HG03039 (cell line): Measurements from ENCODE around the gene SLC9A7.

ENCODE experiments used
- ATAC-seq: cut with Tn5 transposase; IDR thresholded peaks from one replicate; pipeline ENCODE4 v1.9.1; 2021; ENCODE audit warnings: mild to moderate bottlenecking, moderate library complexity; ENCODE audit not compliant: unreplicated experiment

Gene SLC9A7

DNA sequence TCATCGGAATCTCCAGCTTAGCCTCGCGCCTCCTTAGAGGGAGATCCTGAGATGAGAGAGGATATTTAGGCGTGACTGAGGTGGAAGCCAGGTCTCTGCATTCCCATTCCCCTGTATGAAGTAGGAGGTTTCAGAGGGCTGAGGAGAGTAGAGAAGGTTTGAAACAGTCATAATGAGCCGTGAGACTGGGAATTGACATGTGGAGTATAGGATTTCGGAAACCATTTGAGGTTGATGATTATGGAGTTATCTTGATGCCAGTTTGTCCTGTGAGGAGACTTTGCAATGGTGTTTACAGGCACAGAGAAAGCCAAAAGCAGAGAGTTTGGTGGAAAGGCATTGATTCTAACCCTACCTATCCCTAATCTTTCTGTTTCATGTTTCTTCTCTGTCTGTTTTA, 183.3 kb downstream of the SLC9A7 start:
- no peak for ATAC-seq

DNA sequence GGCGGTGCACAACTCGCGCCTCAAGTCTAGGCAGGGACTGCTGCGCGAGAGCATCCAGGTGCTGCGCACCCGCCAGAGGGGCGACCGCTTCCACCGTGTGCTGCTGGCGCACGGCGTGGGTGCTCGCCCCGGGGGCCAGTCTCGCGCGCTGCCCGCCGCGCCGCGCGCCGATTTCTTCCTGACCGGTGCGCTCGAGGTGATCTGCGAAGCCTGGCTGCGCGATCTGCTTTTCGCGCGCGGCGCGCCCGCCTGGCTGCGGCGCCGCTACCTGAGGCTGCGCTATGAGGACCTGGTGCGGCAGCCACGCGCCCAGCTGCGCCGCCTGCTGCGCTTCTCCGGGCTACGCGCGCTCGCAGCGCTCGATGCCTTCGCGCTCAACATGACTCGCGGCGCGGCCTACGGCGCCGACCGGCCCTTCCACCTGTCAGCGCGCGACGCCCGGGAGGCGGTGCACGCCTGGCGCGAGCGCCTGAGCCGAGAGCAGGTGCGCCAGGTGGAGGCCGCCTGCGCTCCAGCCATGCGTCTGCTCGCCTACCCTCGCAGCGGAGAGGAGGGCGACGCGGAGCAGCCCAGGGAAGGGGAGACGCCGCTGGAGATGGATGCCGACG, 184.0 kb downstream of the SLC9A7 start:
- ATAC-seq = no peak

DNA sequence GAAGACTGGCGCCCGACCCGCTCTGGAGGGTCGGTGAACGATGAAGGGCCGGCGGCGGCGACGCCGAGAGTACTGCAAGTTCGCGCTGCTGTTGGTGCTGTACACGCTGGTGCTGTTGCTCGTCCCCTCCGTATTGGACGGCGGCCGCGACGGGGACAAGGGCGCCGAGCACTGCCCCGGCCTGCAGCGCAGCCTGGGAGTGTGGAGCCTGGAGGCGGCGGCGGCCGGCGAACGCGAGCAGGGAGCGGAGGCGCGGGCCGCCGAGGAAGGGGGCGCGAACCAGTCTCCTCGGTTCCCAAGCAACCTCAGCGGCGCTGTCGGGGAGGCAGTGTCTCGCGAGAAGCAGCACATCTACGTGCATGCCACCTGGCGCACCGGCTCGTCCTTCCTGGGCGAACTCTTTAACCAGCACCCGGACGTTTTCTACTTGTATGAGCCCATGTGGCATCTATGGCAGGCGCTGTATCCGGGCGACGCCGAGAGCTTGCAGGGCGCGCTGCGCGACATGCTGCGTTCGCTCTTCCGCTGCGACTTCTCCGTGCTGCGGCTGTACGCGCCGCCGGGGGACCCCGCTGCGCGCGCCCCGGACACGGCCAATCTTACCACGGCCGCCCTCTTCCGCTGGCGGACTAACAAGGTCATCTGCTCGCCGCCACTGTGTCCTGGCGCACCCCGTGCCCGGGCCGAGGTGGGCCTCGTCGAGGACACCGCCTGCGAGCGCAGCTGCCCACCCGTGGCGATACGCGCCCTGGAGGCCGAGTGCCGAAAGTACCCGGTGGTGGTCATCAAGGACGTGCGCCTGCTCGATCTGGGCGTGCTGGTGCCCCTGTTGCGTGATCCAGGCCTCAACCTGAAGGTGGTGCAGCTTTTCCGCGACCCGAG, 184.8 kb downstream of the SLC9A7 start:
- peak; percentile 28 for ATAC-seq

DNA sequence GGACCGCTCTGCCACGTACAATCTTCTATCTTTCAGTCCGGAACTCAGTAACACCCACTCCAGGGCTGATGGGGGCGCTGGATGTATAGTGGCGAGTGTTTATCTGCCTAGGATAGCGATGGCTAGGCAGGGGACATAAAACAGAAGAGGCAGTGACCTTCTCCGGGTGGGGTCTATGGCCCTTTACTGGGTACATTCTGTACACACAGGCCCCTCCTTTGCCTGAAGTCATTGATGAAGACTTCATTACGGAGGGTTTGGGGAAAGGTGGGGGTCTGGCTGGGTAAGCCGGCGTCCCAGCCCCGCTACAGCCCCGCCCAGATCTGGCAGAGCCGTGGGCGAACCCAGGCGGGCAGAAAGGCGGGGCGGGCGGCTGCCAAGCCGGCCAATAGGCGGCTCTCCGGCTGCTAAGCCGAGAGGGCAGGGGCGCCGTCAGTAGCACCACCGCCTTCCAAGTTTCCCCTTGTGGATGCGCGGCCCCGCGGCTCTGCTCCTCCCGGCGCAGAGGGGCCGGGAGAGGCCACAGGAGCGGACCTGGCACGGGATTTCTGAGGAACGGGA, 185.5 kb downstream of the SLC9A7 start, which contains the start of gene CHST7:
CHST7 (plus strand) TSS at position 435 of the 561 bp plus-strand sequence. CDS start 167 bp downstream, outside the sequence.
- peak; percentile 31 for ATAC-seq

GRCh38 chrX:46572340-46572936, 186.5 kb downstream of the SLC9A7 start:
- ATAC-seq = no peak

DNA sequence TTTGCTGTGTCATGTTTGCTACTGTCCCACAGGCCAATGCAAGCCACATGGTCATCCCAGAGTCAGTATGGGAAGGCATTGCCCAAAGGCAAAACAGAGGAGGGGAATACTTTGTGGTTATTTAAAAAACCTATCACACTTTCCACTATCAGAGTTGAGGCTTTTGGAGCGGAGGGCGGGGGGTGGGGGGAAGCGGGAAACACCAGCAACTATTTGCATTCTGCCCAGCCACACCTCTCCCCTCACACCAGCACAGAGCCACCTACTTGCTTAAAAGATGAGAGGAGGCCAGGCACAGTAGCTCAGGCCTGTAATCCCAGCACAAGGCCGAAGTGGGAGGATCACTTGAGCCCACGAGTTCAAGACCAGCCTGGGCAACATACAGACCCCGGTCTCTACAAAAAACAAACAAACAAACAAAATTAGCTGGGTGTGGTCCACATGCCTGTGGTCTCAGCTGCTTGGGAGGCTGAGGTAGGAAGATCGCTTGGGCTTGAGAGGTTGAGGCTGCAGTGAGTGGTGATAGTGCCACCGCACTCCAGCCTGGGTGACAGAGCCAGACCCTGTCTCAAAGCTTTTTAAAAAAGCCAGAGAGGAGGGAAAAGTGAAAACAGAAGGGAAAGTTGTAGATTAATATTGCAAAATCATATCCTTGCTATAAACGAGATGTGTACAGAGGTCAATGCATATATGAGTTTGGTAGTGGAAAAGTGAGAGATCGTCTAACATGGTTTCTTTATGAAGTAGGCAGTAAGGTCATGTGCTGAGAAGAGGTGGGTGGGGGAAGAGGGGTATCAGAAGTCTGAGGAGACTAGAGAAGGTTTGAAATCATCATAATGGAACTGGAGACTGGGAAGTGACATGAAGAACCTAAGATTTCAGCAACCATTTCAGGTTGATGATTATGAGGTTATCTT, 187.2 kb downstream of the SLC9A7 start:
- ATAC-seq = no peak

DNA sequence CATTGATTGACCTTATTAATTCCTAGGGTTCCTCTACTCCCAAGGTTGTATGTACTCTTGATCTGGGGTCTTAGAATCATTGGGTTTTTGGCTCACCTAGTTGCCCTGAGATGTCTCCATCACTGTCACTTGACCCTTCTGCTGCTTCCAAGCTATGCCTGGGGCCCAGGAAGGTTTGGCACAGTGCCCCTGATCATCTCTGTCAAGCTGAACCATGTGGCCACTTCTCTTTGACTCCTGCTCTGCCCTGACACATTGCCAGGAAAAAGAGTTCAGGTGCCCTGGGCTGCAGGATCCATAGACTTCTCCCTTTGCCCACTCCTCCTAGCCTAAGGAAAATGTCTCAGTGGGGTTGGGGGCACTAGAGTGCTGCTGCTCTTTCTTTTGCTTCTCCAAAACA, 189.3 kb downstream of the SLC9A7 start:
- ATAC-seq = no peak

DNA sequence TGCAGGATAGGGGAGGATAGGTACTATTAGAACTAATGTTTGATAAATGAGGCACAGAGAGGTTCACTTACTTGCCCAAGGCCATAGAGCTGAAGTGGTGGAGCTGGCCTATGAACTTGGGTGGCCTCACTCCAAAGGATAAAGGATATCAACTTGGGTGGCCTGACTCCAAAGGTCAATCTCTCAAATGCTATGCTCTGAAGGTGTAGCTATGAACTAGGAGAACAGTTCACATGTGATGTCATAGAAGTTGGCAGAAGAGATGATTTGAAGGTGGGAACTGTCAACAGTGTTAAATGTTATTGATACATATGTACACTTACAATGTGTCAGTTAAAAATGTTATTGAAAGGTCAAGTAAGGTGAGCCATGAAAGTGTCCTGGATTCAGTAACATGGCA, 191.5 kb downstream of the SLC9A7 start:
- no peak for ATAC-seq

- ATAC-seq = peak; percentile 95
Measured at GRCh38 chrX:46561824-46562657, 196.9 kb downstream of the SLC9A7 start.

- no peak for ATAC-seq
Measured at GRCh38 chrX:46559062-46559461, 199.9 kb downstream of the SLC9A7 start.

GRCh38 chrX:46554942-46555341, 204.0 kb downstream of the SLC9A7 start:
- ATAC-seq = no peak

- no peak for ATAC-seq
Measured at GRCh38 chrX:46553935-46554334, 205.0 kb downstream of the SLC9A7 start.

DNA sequence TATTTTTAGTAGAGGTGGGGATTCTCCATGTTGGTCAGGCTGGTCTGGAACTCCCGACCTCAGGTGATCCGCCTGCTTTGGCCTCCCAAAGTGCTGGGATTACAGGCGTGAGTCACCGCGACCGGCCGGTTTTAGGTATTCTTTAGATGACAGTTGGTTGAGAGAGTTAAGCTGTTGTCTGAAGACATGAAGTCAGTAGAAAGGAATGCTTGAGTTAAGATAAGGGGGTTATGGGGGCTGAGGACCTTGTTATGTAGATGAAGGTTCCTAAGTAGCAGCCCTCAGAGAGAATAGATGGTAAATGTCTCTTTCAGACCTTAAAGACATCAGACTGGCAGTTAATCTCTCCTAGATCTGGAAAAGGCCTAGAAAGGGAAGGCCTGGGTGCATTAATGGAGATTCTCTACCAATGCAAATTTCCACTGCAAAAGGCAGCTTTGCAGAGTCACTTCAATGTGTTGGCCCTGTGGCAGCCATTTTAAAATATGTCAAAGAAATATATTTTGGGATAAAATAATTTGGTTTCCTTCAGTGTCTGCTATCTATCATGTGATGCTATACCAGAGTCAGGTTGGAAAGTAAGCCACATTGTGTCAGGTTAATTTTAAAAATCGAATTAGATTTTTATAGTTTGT, 207.3 kb downstream of the SLC9A7 start:
- ATAC-seq = no peak

DNA sequence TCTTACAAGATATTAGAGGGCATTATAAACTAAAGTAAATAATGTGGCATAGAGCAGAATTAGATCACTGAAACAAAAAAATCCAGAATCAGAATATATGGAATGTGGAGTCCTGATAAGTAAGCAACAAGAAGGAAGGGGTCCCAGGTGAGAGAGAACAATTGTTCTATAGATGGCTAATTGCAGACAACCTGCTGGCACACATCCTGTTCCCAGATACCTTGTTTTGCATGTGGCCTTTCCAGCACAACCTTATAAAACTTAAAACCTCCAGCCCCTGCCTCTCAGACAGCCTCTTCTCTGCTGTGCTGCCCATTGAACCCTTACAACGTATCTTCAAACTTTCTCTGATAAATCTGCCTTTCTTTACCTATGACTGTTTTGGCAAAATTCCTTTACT, 209.0 kb downstream of the SLC9A7 start:
- no peak for ATAC-seq
